CD14-positive monocyte (primary cell): Measurements from ENCODE around the gene SLC22A14. TPM values are rescaled to one million over a fixed set of nuclear protein-coding genes. Genes with fewer than 3 reads are reported as not detected.

ENCODE experiments used
- DNase-seq, 3 donors: peaks; one replicate each; pipeline ENCODE4 v3.0.0-alpha.2; 2011 to 2022
- H2AFZ ChIP-seq: 2 replicates; pipeline ENCODE4 v1.6.0; 2012; ENCODE audit warnings: mild to moderate bottlenecking, low read depth, low read length, inconsistent platforms; ENCODE audit not compliant: insufficient read depth, poor library complexity, severe bottlenecking
- H3K27ac ChIP-seq, 2 donors: 1 replicate in 1 of 2; 2 replicates in 1 of 2; pipeline ENCODE4 v1.5.1; 2012 to 2013; ENCODE audit warnings: low read length in 2 of 2, control low read depth in 1 of 2, inconsistent platforms in 1 of 2, low read depth in 1 of 2, mild to moderate bottlenecking in 1 of 2
- H3K27me3 ChIP-seq, 2 donors: one replicate each; pipeline versions ENCODE4 v1.6.0 to v1.6.1; 2011 to 2013; ENCODE audit warnings: low read length in 2 of 2; ENCODE audit not compliant: control insufficient read depth in 2 of 2, insufficient read depth in 2 of 2
- H3K36me3 ChIP-seq, 2 donors: replicated peaks in 1 of 2; 1 replicate in 1 of 2; 2 replicates in 1 of 2; pipeline versions ENCODE4 v1.5.1 to v1.6.1; 2012 to 2013; ENCODE audit warnings: low read length in 2 of 2, control low read depth in 1 of 2, inconsistent platforms in 1 of 2, mild to moderate bottlenecking in 1 of 2; ENCODE audit not compliant: insufficient read depth in 2 of 2, control insufficient read depth in 1 of 2
- H3K4me1 ChIP-seq, 2 donors: 1 replicate in 1 of 2; 2 replicates in 1 of 2; pipeline versions ENCODE4 v1.5.1 to v1.6.1; 2012 to 2013; ENCODE audit warnings: low read length in 2 of 2, control low read depth in 1 of 2, inconsistent platforms in 1 of 2, mild to moderate bottlenecking in 1 of 2, moderate library complexity in 1 of 2; ENCODE audit not compliant: insufficient read depth in 2 of 2, control insufficient read depth in 1 of 2
- H3K4me2 ChIP-seq: replicated peaks from 2 replicates; pipeline ENCODE3; 2012; ENCODE audit warnings: low read length, moderate library complexity, mild to moderate bottlenecking; ENCODE audit not compliant: poor library complexity, severe bottlenecking; ENCODE audit errors: extremely low read depth
- H3K4me3 ChIP-seq, 3 experiments: fragments of 200-600 bp in 1 of 3; sonication (generic) in 1 of 3; replicated peaks in 1 of 3; 1 replicate in 2 of 3; 2 replicates in 1 of 3; pipeline ENCODE4 v1.5.1; 2011 to 2013; ENCODE audit warnings: low read length in 3 of 3, mild to moderate bottlenecking in 3 of 3, control low read depth in 2 of 3, low read depth in 2 of 3, inconsistent platforms in 1 of 3, moderate library complexity in 1 of 3
- H3K79me2 ChIP-seq: 2 replicates; pipeline ENCODE4 v1.6.0; 2012; ENCODE audit warnings: mild to moderate bottlenecking, control low read depth, inconsistent platforms, low read length, moderate library complexity; ENCODE audit not compliant: insufficient read depth
- H3K9ac ChIP-seq: 2 replicates; pipeline ENCODE4 v1.6.0; 2017; ENCODE audit warnings: low read length, mild to moderate bottlenecking; ENCODE audit not compliant: insufficient read depth, poor library complexity, severe bottlenecking
- H3K9me3 ChIP-seq, 2 donors: replicated peaks in 1 of 2; 1 replicate in 1 of 2; 2 replicates in 1 of 2; pipeline versions ENCODE4 v1.5.1 to v1.6.1; 2012 to 2013; ENCODE audit warnings: low read length in 2 of 2, control low read depth in 1 of 2; ENCODE audit not compliant: control insufficient read depth in 1 of 2, insufficient read depth in 1 of 2
- H4K20me1 ChIP-seq: 2 replicates; pipeline ENCODE4 v1.6.0; 2012; ENCODE audit warnings: mild to moderate bottlenecking, low read length, control low read depth, moderate library complexity; ENCODE audit not compliant: insufficient read depth
- H3K27ac Mint-ChIP-seq, 7 donors: one replicate each; pipeline ENCODE4 v1.8.0; 2020; ENCODE audit warnings: mild to moderate bottlenecking in 7 of 7, mixed read lengths in 7 of 7, moderate library complexity in 6 of 7, inconsistent platforms in 2 of 7
- H3K27me3 Mint-ChIP-seq, 3 donors: one replicate each; pipeline ENCODE4 v1.8.0; 2021 to 2022; ENCODE audit warnings: low read depth in 3 of 3, mild to moderate bottlenecking in 3 of 3, mixed read lengths in 3 of 3, moderate library complexity in 3 of 3, inconsistent platforms in 1 of 3
- H3K36me3 Mint-ChIP-seq, 2 donors: one replicate each; pipeline ENCODE4 v1.8.0; 2020; ENCODE audit warnings: mixed read lengths in 2 of 2, inconsistent platforms in 1 of 2, mild to moderate bottlenecking in 1 of 2
- H3K4me1 Mint-ChIP-seq: one replicate; pipeline ENCODE4 v1.8.0; 2020; ENCODE audit warnings: mild to moderate bottlenecking, mixed read lengths
- H3K4me3 Mint-ChIP-seq, 2 donors: one replicate each; pipeline ENCODE4 v1.8.0; 2020; ENCODE audit warnings: mild to moderate bottlenecking in 2 of 2, mixed read lengths in 2 of 2, moderate library complexity in 1 of 2
- H3K9me3 Mint-ChIP-seq, 7 donors: one replicate each; pipeline ENCODE4 v1.8.0; 2020 to 2022; ENCODE audit warnings: mixed read lengths in 7 of 7, mild to moderate bottlenecking in 6 of 7, moderate library complexity in 6 of 7, inconsistent platforms in 2 of 7
- WGBS: methylation state at CpG from one replicate; pipeline ENCODE4 v1.1.5; 2013; ENCODE audit warnings: missing lambda C conversion rate; ENCODE audit not compliant: insufficient coverage; 5-methylcytosine and 5-hydroxymethylcytosine counted together
- intact Hi-C, 2 donors: fragments of 100-400 bp; cut with micrococcal nuclease; formaldehyde crosslinking; loops; one replicate each; pipeline versions ENCODE4 v1.15.0 to v1.15.1; 2023
- polyA plus RNA-seq, 3 donors: library from polyadenylated mRNA; depleted of rRNA in 1 of 3; unstranded in 2 of 3; stranded (reverse) in 1 of 3; fragments of 300-500 nt in 2 of 3; fragments of >200 nt in 1 of 3; fragmentation: Illumina TruSeq in 2 of 3; gene quantifications; 1 replicate in 2 of 3; 2 replicates in 1 of 3; pipeline ENCODE4 v1.2.3, GENCODE V29; 2012 to 2021
- TF ChIP-seq, protein P1 (sequence below): fragments of 200-600 bp; IDR thresholded peaks from one replicate; pipeline ENCODE4 v1.8.0; 2022; ENCODE audit warnings: antibody characterized with exemption, mild to moderate bottlenecking

SLC22A14 gene
- polyA plus RNA-seq, 3 donors = 0.45 TPM; not detected in 2

DNA sequence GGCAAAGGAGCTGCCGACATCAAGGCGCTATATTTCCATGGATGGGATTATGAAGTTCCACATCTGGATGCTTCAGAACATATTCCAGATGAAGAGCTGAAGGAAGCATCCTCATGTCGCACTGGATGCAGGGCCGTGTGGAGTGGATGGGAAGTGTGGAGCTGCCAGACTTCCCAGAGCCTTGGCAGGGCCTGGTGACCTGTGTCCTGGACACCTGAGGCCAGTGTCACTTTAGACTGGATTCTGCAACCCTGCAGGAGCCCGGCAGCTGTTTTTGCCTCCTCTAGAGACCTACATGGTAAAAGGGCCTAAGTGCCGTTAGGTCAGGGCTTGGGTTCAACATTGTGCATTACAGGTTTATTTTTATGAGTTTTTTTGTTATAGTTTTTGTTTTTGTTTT, 53.2 kb downstream of the SLC22A14 start:
- no peaks in the 10 kb centered on the region for H3K79me2 ChIP-seq
- Mint-ChIP-seq H3K36me3 (no peaks in the 10 kb centered on the region), H3K27me3 (peaks cover 2 to 12% (median 10%) of the 10 kb centered on the region in 3 donors), H3K4me1 (peaks cover 3% of the 10 kb centered on the region), H3K9me3 (peaks cover 0 to 1% (median 0%) of the 10 kb centered on the region in 7 donors), H3K4me3 (no peak overlapping the region), H3K27ac (no peak overlapping the region)
- H2AFZ ChIP-seq = no peak overlapping the region
- H3K27ac ChIP-seq = no peak overlapping the region
- H3K9me3 ChIP-seq = no peaks in the 10 kb centered on the region
- no peak overlapping the region for H3K9ac ChIP-seq
- no peak overlapping the region for H3K4me2 ChIP-seq
- H3K4me3 ChIP-seq = no peak overlapping the region
- 98% methylated on average over 6 of the region's 6 CpGs for WGBS
- no peaks in the 10 kb centered on the region for H3K36me3 ChIP-seq
- intact Hi-C loops = no loop called here
- H4K20me1 ChIP-seq = no peaks in the 10 kb centered on the region
- no peaks in the 10 kb centered on the region for H3K27me3 ChIP-seq
- TF ChIP-seq, protein P1, sequence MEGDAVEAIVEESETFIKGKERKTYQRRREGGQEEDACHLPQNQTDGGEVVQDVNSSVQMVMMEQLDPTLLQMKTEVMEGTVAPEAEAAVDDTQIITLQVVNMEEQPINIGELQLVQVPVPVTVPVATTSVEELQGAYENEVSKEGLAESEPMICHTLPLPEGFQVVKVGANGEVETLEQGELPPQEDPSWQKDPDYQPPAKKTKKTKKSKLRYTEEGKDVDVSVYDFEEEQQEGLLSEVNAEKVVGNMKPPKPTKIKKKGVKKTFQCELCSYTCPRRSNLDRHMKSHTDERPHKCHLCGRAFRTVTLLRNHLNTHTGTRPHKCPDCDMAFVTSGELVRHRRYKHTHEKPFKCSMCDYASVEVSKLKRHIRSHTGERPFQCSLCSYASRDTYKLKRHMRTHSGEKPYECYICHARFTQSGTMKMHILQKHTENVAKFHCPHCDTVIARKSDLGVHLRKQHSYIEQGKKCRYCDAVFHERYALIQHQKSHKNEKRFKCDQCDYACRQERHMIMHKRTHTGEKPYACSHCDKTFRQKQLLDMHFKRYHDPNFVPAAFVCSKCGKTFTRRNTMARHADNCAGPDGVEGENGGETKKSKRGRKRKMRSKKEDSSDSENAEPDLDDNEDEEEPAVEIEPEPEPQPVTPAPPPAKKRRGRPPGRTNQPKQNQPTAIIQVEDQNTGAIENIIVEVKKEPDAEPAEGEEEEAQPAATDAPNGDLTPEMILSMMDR = no peak
- no peak for DNase-seq
- no peaks in the 10 kb centered on the region for H3K4me1 ChIP-seq

DNA sequence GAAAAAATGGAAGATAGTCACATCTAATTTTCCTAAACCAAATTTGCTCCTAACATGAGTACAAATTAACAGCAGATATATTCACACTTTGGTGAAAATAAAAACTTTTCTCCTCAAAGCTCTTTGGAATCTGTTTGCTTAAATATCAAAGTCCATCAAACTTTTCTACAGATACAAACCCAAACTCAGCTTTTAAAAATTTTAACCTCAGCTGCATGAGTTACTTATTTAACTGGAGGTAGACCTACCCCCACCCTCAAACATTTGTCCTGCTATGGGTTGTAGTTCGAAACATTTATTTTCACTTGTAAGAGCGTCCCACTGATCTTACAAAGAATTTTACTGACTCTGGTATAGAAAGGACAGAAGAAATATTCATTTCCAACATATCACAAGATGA, 55.6 kb downstream of the SLC22A14 start:
- Histone ChIP-seq H3K36me3 (no peaks in the 10 kb centered on the region), H3K4me2 (no peak overlapping the region), H4K20me1 (no peaks in the 10 kb centered on the region), H3K4me3 (no peak overlapping the region), H3K27me3 (no peaks in the 10 kb centered on the region), H3K27ac (no peak overlapping the region), H2AFZ (no peak overlapping the region), H3K4me1 (no peaks in the 10 kb centered on the region), H3K9me3 (no peaks in the 10 kb centered on the region), H3K9ac (no peak overlapping the region), H3K79me2 (no peaks in the 10 kb centered on the region)
- no peak overlapping the region for H3K27ac Mint-ChIP-seq
- peaks cover 0 to 9% (median 9%) of the 10 kb centered on the region in 3 donors for H3K27me3 Mint-ChIP-seq
- no peaks in the 10 kb centered on the region for H3K4me1 Mint-ChIP-seq
- H3K36me3 Mint-ChIP-seq = no peaks in the 10 kb centered on the region
- WGBS = no CpG with 5 or more reads among the region's 2 CpGs
- DNase-seq = no peak
- TF ChIP-seq, protein P1 = no peak
- H3K9me3 Mint-ChIP-seq = peaks cover 0 to 1% (median 0%) of the 10 kb centered on the region in 7 donors
- H3K4me3 Mint-ChIP-seq = no peak overlapping the region
- intact Hi-C loops = no loop called here
